ENCODE measurements around the gene RASGRF1. TPM values are rescaled to one million over a fixed set of nuclear protein-coding genes. Genes with fewer than 3 reads are reported as not detected.
"Not testable (repeated sequence)": the region's sequence is repeated elsewhere in the genome, so short reads cannot be mapped to it uniquely, and the experiment has no call there.

RASGRF1 gene
- total RNA-seq, 4 donors from 2014 or later, result 0.13 to 0.23 TPM; not detected in 2

DNA sequence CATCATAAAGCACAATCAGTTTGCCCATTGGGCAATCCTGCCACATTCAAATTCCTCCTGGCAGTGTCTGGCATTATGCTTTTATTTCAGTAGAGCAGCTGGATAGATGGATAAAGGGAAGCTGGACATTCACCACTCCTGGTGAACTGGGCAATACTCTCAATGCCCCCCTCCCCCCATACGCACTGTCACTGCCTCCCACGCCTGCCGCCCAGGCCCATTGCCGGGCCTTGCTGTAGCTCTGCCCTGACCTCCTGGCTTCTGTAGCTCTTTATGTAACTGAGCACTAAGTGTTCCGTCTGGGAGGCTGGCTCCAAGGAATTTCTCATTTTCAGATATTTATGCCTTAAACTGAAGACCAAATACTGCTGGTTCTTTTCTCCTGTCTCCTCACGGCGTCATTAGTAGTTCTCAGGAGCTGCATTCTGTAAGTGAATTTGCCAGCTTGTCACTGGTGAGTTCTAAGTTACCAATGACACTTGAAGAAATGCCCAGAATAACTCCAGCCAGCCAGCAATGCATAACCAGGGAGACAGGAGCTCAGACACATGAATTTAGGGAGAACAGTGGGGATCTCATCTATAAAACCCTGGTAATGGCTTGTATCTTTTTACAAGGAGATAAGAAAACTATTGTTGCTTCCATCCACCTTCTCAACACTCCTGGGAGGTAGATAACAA, 25.5 kb upstream of the RASGRF1 start:
- H3K4me1 ChIP-seq, result peaks cover 0 to 4% (median 0%) of the 10 kb centered on the region in 3 donors
- ATAC-seq, result no peak
- TF ChIP-seq POLR2A (IDR thresholded peaks at IDR 0.05) (no peak), EP300 (IDR thresholded peaks at IDR 0.05) (no peak), POLR2AphosphoS5 (IDR thresholded peaks at IDR 0.05) (no peak)
- TF ChIP-seq, protein P1, sequence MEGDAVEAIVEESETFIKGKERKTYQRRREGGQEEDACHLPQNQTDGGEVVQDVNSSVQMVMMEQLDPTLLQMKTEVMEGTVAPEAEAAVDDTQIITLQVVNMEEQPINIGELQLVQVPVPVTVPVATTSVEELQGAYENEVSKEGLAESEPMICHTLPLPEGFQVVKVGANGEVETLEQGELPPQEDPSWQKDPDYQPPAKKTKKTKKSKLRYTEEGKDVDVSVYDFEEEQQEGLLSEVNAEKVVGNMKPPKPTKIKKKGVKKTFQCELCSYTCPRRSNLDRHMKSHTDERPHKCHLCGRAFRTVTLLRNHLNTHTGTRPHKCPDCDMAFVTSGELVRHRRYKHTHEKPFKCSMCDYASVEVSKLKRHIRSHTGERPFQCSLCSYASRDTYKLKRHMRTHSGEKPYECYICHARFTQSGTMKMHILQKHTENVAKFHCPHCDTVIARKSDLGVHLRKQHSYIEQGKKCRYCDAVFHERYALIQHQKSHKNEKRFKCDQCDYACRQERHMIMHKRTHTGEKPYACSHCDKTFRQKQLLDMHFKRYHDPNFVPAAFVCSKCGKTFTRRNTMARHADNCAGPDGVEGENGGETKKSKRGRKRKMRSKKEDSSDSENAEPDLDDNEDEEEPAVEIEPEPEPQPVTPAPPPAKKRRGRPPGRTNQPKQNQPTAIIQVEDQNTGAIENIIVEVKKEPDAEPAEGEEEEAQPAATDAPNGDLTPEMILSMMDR (IDR thresholded peaks at IDR 0.05), result no peak
- peaks cover 0 to 8% (median 0%) of the 10 kb centered on the region in 3 donors for H3K9me3 ChIP-seq
- H3K27ac ChIP-seq, result no peak overlapping the region
- H3K27me3 ChIP-seq, result peaks cover 11% of the 10 kb centered on the region
- H3K36me3 ChIP-seq, result no peaks in the 10 kb centered on the region
- 23% methylated on average over 4 of the region's 7 CpGs; no CpG with 5 or more reads in 1 of the 2 donors for WGBS, 2 donors (ENCODE audit: low coverage in 1 of 2)
- H3K4me3 ChIP-seq, result no peak overlapping the region

DNA sequence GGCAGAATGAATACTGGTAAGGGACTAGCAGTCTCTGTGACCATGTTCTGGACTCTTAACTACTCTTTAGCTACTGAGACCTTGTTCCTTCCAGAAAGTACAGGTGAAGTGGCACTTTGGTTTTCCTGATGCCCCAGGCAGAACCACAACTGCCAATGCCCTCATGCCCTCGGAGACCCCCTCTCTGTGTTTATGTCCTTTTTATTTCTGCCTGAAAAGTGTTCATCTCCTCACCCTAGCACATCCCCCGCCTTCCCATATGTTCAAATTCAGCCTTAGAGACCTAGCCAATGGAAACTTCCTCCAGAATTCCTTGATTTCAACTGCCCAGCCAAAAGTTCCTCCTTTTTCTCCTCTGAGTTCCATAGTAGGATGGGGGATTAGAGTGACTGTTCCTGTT, 23.3 kb upstream of the RASGRF1 start:
- Histone ChIP-seq H3K4me1 (peaks cover 0 to 4% (median 0%) of the 10 kb centered on the region in 3 donors), H3K27ac (no peak overlapping the region), H3K27me3 (peaks cover 14% of the 10 kb centered on the region), H3K9me3 (peaks cover 0 to 8% (median 0%) of the 10 kb centered on the region in 3 donors), H3K4me3 (no peak overlapping the region), H3K36me3 (no peaks in the 10 kb centered on the region)
- 68 to 76% methylated on average over 2 of the region's 2 CpGs for WGBS, 2 donors (ENCODE audit: low coverage in 1 of 2)
- TF ChIP-seq, protein P1 (IDR thresholded peaks at IDR 0.05), result no peak
- TF ChIP-seq EP300 (IDR thresholded peaks at IDR 0.05) (no peak), POLR2A (IDR thresholded peaks at IDR 0.05) (no peak), POLR2AphosphoS5 (IDR thresholded peaks at IDR 0.05) (no peak)
- no peak for ATAC-seq

DNA sequence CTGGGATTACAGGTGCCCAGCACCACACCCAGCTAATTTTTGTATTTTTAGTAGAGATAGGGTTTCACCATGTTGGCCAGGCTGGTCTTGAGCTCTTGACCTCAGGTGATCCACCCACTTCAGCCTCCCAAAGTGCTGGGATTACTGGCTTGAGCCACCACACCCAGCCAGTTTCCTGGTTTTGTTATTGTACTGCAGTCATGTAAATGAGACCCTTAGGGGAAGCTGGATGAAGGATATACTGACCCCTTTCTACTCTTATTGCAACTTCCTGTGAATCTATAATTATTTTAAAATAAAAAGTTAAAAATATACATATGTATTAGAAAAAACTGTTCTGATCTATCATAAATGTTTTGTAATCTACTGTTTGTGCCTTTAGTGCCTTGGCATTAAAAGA, 20.8 kb upstream of the RASGRF1 start:
- peaks cover 36% of the 10 kb centered on the region for H3K27me3 ChIP-seq

DNA sequence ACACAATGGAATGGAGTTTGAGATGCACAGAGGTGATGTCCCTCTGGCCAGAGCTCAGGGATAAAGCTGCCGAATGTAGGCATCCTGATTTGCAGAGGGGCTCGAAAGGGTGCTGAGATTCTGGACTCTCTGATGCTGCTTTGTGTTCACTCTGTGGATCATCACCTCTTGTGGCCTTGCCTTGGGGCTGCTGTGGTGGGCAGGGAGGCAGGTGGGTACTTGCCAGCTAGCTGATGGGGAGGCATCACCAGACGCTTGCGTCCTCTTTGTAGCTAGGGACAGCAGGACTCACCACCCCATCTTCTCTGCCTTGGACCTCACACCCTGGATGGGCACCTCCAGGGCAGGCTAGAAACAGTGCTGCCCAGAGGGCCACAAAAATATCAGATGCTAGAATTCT, 14.6 kb upstream of the RASGRF1 start:
- H3K36me3 ChIP-seq, result no peaks in the 10 kb centered on the region
- no peak overlapping the region for H3K4me3 ChIP-seq
- H3K27me3 ChIP-seq, result peaks cover 80% of the 10 kb centered on the region
- no peak overlapping the region for H3K27ac ChIP-seq
- no peaks in the 10 kb centered on the region for H3K9me3 ChIP-seq
- WGBS, 2 donors (ENCODE audit: low coverage in 1 of 2), result 92% methylated on average over 2 of the region's 4 CpGs; no CpG with 5 or more reads in 1 of the 2 donors
- no peak for TF ChIP-seq EP300 (IDR thresholded peaks at IDR 0.05)
- TF ChIP-seq POLR2A (IDR thresholded peaks at IDR 0.05), result no peak
- no peak for TF ChIP-seq POLR2AphosphoS5 (IDR thresholded peaks at IDR 0.05)
- TF ChIP-seq, protein P1 (IDR thresholded peaks at IDR 0.05), result no peak
- no peak for ATAC-seq
- H3K4me1 ChIP-seq, result no peaks in the 10 kb centered on the region

More for the DNA sequence above, 20.8 kb upstream of the RASGRF1 start:
- H3K4me1 ChIP-seq, H3K4me3 ChIP-seq, H3K36me3 ChIP-seq, H3K27ac ChIP-seq, ATAC-seq, H3K9me3 ChIP-seq: not testable (repeated sequence)

DNA sequence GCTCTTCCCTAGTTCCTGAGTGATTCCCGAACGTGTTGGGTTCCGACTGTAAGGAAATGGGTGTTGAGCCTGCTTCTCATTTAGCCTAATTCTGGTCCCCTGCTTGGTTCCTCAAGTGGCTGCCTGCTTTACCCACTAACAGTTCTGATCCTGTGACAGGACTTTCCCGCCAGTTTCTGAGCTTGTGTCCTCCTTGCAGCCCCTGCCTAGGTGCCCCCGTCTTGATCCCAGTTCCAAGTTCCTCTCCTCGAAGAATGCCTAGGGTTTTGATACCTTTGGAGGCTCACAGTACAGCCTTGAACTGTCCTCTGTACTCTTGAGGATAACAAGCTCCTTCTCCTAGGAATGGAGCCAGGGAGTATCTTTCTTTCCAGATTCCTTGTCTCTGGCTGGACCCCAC, 12.0 kb upstream of the RASGRF1 start:
- WGBS, 2 donors (ENCODE audit: low coverage in 1 of 2), result 80 to 100% methylated on average over 1 to 6 of the region's 6 CpGs
- Histone ChIP-seq H3K9me3 (no peaks in the 10 kb centered on the region), H3K4me3 (no peak overlapping the region), H3K4me1 (no peaks in the 10 kb centered on the region), H3K27ac (no peak overlapping the region), H3K36me3 (no peaks in the 10 kb centered on the region), H3K27me3 (peaks cover 86% of the 10 kb centered on the region)
- ATAC-seq, result no peak
- TF ChIP-seq POLR2AphosphoS5 (IDR thresholded peaks at IDR 0.05) (no peak), EP300 (IDR thresholded peaks at IDR 0.05) (no peak), POLR2A (IDR thresholded peaks at IDR 0.05) (no peak)
- TF ChIP-seq, protein P1 (IDR thresholded peaks at IDR 0.05), result no peak
